Activated T-helper 9 cell treated with anti-CD3 and anti-CD28 coated beads, Interleukin-2, amount 50 U/mL, for 16 hours (primary cell): Measurements from ENCODE around the gene RAB11FIP3.
"Not testable (repeated sequence)": the region's sequence is repeated elsewhere in the genome, so short reads cannot be mapped to it uniquely, and the experiment has no call there.

Experiments used
- DNase-seq: peaks from one replicate; pipeline ENCODE4 v3.0.0-alpha.2; 2020; ENCODE audit warnings: low read depth

RAB11FIP3 gene

GRCh38 chr16:392450-393030, 32.9 kb upstream of the RAB11FIP3 start:
- DNase-seq: no peak

GRCh38 chr16:396199-396598, 29.2 kb upstream of the RAB11FIP3 start:
- no peak for DNase-seq

GRCh38 chr16:396605-397004, 28.8 kb upstream of the RAB11FIP3 start:
- no peak for DNase-seq

GRCh38 chr16:397135-397661, 28.3 kb upstream of the RAB11FIP3 start, which contains the start of gene NME4:
Gene NME4, plus strand, starts transcription at chr16:397199. Its CDS starts 24 bp downstream, at chr16:397223.
- no peak for DNase-seq

DNA sequence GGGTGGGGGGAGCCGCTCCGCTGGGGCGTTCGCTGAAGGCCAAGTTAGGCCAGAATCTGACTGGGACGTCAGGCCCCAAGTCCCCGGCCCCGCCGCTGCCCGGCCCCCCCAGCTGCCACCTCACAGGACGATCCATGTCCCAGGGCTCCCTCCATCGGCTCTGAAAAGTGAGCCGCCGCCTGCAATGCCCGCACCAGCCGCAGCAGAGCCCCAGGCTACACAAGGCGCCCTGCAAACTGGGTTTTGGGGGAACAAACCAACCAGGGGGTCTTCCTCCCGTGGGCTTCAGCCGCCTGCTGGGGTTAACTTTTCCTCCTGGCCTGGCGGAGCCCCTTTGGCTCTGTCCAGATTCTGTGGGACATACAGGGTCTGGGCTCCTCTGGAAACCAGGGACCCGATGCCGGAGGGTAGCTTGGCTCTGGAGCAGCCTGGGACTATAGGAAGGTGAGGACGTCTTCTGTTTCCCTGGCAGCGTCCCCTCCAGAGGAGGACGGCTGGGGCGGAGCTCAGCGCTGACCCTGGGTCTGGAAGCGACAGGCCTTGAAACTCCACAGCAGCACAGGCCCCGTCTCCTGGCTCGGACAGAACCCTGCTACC, 27.6 kb upstream of the RAB11FIP3 start:
- DNase-seq: no peak

DNA sequence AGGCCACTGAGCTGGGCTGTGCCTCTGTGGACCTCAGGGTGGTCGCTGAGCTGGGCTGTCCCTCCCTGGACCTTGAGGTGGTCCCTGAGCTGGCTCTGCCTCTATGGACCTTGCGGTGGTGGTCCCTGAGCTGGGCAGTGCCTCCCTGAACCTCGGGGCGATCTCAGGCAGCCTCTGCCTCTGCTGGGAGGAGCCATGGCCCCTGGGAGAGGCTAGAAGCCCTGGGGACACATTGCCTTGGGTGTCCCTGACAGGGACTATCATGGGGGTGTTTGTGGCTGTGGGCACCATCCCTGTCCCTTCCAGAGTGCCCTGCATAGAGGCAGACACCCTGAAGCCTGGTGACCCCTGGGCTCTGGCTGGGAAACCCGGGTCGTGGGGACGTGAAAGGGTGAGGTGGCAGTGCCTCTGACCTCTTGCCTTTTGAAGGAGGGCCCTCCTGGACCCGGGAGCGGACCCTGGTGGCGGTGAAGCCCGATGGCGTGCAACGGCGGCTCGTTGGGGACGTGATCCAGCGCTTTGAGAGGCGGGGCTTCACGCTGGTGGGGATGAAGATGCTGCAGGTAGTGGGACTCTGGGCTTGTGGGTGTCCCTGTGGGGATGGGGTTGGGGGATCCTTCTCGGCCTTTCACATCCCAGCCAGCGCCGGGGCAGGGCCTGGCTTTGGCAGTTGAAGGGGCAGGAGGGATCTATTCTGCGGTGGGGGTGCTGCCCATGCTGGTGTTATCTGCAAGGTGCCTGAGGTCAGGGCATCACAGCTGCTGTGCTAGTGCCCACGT, 26.7 kb upstream of the RAB11FIP3 start:
- DNase-seq: no peak

DNA sequence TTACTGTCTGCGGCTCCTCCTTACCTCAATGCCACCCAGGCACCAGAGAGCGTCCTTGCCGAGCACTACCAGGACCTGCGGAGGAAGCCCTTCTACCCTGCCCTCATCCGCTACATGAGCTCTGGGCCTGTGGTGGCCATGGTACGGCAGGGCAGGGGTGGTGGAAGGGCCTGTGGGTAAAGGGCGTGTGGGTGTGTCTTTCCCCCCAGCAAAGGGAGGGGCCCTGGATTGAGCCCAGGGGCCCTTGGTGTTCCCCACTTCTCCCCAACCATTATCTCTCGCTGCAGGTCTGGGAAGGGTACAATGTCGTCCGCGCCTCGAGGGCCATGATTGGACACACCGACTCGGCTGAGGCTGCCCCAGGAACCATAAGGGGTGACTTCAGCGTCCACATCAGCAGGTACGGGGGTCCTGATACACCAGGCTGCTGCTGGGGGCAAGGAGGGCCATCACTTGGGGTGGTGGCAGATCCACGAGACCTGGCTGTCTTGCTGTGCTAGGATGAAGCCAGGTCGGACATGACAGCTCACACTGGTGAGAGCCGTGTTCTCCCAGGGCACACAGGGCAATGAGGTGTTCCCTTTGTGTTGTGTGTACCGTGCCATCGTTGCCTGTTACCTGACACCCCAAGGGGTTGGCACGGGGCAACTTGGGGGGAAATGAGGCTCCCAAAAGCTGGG, 26.0 kb upstream of the RAB11FIP3 start:
- DNase-seq: no peak

DNA sequence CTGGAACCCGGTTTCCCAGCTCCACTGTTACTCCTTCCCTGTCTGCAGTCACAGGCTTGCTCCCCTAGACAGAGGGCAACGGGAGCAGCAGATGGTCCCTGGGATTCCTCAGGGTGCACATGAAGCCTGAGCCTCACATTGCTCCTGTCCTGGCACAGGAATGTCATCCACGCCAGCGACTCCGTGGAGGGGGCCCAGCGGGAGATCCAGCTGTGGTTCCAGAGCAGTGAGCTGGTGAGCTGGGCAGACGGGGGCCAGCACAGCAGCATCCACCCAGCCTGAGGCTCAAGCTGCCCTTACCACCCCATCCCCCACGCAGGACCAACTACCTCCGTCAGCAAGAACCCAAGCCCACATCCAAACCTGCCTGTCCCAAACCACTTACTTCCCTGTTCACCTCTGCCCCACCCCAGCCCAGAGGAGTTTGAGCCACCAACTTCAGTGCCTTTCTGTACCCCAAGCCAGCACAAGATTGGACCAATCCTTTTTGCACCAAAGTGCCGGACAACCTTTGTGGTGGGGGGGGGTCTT, 25.3 kb upstream of the RAB11FIP3 start:
- no peak for DNase-seq

DNA sequence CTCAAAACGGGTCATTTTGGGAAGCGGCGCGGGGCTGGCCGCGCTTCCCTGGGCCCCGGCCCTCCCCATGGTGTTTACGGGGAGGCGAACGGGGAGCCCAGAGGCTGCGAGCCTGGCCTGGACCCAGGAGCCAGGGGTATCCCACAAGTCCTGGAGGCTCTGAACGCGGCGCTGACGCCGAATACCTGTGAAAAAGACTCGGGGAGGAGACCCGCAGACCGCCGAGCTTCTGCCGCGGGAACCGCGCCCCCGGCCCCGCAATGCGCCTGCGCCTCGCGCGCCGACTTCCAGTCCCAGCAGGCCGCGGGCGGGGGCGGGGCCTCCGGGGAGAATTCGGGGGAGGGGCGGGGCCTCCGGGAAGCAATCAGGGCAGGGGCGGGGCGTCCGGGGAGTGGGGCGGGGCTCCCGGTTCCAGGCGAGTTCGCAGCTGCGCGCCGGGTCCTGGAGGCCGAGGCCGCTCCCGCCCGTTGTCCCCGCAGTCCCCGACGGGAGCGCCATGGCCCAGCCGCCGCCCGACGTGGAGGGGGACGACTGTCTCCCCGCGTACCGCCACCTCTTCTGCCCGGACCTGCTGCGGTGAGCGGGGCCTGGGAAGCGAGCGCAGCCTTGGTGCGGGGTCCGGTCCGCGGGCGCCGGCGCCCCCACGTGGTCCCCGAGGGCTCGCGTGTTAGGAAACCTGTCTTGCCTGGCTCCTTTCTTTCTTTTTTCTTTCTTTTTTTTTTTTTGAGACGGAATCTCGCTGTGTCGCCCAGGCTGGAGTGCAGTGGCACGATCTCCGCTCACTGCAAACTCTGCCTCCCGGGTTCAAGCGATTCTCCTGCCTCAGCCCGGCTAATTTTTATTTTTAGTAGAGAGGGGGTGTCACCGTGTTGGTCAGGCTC, 23.7 kb upstream of the RAB11FIP3 start, which contains the start of gene DECR2:
TSS of gene DECR2 (plus strand) at position 418 of the 881 bp plus-strand sequence. CDS start at position 497, 79 bp downstream.
- DNase-seq: peak; percentile 99

- DNase-seq: no peak
Observed at GRCh38 chr16:404971-405486, 20.4 kb upstream of the RAB11FIP3 start.

DNA sequence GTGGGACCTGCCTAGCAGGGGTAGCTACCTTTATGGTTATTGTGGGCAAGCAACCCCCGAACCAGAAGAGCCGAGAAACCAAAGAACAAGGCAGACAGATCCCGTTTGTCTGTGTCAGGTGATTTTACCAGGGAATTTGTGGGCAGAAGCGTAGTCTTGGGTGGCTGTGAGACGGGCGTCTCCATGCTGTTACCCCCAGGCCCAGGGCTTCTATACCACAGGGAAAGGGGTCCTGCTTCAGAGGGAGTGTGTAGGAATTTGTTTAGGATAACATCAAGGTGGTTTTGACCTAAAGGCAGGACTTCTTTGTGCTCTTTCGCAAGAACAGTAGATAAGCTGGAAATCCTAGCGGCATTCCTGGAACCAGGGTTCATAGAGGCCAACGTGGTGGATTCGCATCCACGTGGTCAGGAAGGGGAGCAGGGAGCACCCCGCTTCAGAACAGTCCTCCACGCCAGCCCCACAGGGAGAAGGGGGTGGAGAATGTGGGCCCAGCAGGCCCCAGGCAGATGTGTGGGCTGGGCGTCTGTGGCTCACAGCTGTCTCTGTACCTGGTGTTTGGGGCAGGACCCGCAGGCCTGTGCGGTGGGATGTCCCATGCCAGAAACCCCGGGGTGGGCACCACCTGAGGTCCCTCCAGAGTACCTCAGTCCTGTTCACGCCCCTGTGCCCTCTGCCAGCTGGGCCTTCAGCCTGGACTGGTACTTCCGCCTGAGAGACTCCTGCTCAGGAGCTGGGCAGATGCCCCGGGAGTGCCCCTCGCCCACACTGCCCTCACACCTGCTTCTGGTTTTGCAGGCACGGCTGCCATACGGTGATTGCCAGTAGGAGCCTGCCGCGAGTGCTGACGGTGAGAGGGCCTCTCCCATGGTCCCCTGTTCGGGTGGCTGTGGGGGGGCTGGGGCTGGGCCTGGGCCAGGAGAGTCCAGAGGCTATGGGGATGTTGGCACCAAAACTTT, 19.6 kb upstream of the RAB11FIP3 start:
- no peak for DNase-seq

GRCh38 chr16:407253-407652, 18.2 kb upstream of the RAB11FIP3 start:
- DNase-seq: no peak

DNA sequence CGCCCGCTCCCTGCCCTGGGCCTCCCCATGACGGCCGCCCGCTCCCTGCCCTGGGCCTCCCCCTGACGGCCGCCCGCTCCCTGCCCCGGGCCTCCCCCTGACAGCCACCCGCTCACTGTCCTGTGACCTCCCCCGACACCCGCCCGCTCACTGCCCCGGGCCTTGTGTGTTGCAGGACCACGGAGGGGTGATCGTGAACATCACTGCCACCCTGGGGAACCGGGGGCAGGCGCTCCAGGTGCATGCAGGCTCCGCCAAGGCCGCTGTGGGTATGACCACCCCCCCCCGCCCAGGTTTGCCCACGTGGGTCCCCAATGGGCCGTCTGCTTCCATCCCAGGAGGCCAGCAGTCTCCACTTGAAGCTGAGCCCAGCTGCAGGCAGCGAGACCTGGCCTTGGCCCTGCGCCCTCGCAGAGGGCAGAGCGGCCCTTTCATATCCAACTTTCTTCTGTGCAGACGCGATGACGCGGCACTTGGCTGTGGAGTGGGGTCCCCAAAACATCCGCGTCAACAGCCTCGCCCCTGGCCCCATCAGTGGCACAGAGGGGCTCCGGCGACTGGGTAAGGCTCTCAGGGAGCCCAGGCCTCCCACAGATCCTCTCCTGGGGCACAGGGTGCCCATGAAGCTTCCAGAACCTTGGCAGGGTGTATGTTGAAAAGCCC, 14.8 kb upstream of the RAB11FIP3 start:
- DNase-seq: no peak

DNA sequence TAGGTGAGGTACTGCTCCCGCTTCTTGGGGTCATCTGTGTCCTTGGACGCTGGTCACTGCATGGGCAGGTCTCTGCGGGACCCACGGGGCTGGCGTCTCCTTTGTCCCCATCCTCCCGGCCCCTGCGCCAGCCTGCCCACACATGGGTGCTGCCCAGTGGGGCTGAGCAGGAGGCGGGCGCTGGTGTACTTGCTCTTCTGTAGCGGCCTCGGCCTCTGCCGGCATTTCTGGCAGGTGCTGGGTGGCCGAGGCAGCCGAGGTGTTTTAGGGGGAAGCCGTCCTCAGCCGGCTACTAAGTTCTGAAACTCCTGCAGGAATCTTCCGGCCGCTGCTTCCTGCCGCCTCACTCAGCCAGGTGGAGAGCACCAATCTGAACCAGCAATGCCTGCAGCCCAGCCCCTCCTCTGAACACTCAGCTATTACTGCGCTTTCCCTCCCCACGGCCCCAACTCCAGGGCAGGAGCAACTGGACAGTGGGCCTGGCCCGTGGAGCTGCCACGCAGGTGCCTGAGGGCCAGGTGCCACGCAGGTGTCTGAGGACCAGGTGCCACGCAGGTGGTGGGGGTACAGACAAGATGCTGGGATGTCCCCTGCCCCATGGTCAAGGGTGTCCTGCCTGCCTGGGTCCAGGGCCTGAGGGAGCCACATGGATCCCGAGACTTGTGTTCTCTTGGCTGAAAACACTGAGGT, 13.7 kb upstream of the RAB11FIP3 start:
- DNase-seq: no peak

GRCh38 chr16:414395-415169, 10.9 kb upstream of the RAB11FIP3 start:
- no peak for DNase-seq

- DNase-seq: not testable (repeated sequence)
Observed at GRCh38 chr16:415170-415498, 10.3 kb upstream of the RAB11FIP3 start.

DNA sequence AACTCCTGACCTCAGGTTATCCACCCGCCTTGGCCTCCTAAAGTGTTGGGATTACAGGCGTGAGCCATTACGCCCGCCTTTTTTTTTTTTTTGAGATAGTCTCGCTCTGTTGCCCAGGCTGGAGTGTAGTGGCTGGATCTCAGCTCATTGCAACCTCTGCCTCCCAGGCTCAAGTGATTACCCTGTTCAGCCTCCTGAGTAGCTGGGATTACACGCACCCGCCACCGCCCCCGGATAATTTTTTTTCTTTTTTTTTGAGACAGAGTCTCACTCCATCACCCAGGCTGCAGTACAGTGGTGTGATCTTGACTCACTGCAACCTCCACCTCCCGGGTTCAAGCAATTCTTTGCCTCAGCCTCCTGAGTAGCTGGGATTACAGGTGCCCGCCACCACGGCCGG, 3.3 kb upstream of the RAB11FIP3 start:
- DNase-seq: not testable (repeated sequence)
